ENCODE measurements around the gene ADGRL3.

DNA sequence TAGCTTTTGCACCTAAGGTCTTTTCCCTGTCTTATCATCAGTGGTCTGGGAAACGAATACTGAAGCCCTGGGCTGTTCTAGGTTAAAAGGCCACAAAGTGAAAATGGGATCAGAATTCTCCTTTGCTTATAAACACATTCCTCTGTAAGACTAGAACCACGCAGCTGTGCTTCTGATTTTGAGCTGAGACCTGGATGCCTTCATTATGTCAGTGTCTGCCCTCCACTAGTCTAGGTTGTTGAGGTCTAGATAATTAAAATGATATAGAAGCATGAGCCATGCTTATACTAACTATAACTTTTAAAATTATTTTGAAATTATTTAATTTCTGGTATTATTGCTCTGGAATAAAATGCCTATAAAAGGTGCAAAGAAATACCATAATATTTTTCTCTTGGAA is 403.9 kb downstream of the ADGRL3 start:
- TF ChIP-seq CTCF (conservative IDR thresholded peaks at IDR 0.05) = no peak
- TF ChIP-seq ZFX (IDR thresholded peaks at IDR 0.05) = no peak
